ENCODE measurements around the gene ZC3HAV1.

Gene ZC3HAV1

DNA sequence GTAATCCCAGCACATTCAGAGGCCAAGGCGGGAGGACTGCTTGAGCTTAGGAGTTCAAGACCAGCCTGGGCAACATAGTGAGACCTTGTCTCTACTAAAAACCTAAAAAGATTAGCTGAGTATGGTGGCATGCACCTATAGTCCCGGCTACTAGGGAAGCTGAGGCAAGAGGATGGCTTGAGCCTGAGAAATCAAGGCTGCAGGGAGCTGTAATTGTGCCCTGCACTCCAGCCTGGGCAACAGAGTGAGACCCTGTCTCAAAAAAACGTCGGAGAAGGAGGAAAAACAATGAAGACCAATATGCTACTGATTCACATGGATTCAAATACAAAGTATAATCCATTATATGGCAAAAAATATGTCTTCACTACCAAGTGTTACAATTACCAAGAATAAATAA, 87.2 kb downstream of the ZC3HAV1 start:
- H3K36me3 Mint-ChIP-seq (ENCODE audit: low read depth): peaks cover 35% of the 10 kb centered on the region
- no peak overlapping the region for H3K4me3 Mint-ChIP-seq
- H3K4me1 Mint-ChIP-seq (ENCODE audit: low read depth): peaks cover 7% of the 10 kb centered on the region
- no peaks in the 10 kb centered on the region for H3K27me3 Mint-ChIP-seq (ENCODE audit: low read depth)
- no peak overlapping the region for H3K27ac Mint-ChIP-seq
- H3K9me3 Mint-ChIP-seq: no peaks in the 10 kb centered on the region

DNA sequence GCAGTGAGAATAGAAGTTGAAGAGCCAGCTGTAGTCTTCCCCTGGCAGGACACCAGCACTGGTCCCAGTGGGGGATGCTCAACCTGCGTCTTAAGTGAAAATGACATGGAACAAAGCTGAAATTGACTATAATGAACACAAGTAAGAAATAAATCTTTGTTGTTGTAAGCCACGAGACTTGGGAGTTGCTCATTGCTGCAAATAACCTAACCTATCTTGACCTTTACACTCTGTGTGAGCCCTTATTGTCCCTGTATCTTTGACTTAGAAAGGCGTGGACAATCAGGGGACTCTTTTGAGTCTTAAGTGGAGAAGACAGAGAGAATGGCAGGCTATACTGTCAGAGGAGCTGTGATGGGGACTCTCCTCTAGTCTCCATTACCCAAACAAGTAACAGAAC, 90.6 kb downstream of the ZC3HAV1 start:
- Mint-ChIP-seq H3K9me3 (no peaks in the 10 kb centered on the region), H3K27ac (no peak overlapping the region), H3K4me3 (no peak overlapping the region), H3K27me3 (ENCODE audit: low read depth) (peaks cover 13% of the 10 kb centered on the region), H3K4me1 (ENCODE audit: low read depth) (peaks cover 9% of the 10 kb centered on the region), H3K36me3 (ENCODE audit: low read depth) (peaks cover 17% of the 10 kb centered on the region)

DNA sequence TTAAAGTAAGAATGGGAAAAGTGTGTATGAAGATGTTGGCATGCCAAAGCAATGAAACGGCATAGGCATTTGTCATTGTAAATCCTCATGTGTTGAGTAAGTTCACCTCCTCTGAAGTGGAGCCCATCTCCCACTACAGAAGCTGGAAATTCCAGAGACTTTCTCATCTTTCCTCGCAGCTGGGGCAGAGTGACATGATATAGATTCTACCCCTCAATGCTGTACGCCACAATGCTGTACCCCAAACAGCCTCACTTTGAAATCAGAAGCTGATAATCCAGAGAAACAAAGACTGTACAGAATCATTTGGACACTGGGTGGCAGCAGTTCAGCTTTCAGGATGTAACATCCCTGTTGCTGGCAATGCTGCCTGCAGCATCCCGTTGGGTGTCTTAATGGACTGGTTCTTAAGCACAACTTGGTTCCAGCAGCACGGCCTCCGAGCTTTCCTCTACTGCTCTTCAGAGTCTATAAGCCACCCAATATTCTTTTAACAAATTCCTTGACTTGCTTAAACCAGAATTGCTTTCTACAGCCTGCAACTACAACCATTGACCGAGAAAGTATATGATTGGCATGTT, 92.5 kb downstream of the ZC3HAV1 start:
- H3K9me3 Mint-ChIP-seq: no peaks in the 10 kb centered on the region
- peaks cover 19% of the 10 kb centered on the region for H3K27me3 Mint-ChIP-seq (ENCODE audit: low read depth)
- peaks cover 4% of the 10 kb centered on the region for H3K36me3 Mint-ChIP-seq (ENCODE audit: low read depth)
- no peak overlapping the region for H3K4me3 Mint-ChIP-seq
- peaks cover 9% of the 10 kb centered on the region for H3K4me1 Mint-ChIP-seq (ENCODE audit: low read depth)
- H3K27ac Mint-ChIP-seq: no peak overlapping the region

DNA sequence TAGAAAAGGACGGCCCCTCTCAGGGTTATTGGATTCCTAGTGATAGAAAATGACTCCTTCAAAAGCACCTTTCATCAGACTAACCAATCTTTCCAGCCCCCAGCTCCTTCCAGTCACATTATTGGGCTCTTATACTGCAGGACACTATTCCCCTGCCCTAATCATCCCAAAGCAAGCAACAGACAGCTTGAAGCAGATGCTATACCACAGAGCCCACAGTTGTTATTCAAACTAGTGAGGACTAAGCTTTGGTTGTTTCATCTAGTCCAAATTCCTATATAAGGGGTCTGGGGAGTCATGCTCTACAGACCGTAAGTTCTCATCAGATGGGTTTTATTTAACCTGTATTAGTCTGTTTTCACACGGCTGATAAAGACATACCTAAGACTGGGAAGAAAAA, 98.1 kb downstream of the ZC3HAV1 start:
- Mint-ChIP-seq H3K27me3 (ENCODE audit: low read depth) (peaks cover 19% of the 10 kb centered on the region), H3K4me1 (ENCODE audit: low read depth) (no peaks in the 10 kb centered on the region), H3K27ac (no peak overlapping the region)

DNA sequence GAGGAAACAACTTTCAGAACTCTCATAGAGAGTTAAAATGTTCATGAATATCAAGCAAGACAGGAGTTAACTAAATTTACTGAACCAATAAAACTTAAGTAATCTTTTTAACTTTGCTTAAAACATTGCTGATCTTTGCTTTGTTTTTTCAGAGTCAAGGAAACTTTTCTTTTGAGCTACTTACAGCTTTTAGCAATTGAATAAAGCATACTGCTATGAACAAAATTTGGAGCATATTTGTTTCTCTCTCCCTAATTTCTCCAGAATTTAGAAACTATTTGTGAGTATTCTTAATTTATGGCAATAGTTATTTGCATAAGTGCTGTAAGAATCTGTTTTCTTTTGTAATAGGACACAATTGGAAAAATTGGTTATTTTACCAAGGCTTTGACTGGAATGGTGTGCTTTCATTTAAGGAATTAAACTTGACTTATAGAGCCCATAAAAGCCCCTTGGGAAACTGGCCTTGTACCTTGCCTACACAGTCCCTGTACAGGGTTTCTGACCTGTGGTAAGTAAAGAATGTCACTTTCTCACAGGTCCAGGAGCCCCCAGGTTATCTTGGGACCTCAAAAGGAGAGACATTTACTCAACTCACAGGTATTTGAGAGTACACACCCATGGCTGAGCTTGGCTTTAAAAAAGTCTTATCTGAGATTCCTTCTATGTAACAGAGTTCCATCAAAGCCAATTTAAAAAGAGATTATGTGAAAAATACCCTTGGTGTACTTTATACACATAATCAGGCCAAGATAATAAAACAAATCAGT, 105.0 kb downstream of the ZC3HAV1 start:
- peaks cover under 1% of the 10 kb centered on the region for H3K4me1 Mint-ChIP-seq (ENCODE audit: low read depth)
- H3K27ac Mint-ChIP-seq: no peak overlapping the region
- peaks cover 8% of the 10 kb centered on the region for H3K27me3 Mint-ChIP-seq (ENCODE audit: low read depth)
- H3K9me3 Mint-ChIP-seq: peaks cover 39% of the 10 kb centered on the region
- no peaks in the 10 kb centered on the region for H3K36me3 Mint-ChIP-seq (ENCODE audit: low read depth)
- no peak overlapping the region for H3K4me3 Mint-ChIP-seq

More for the DNA sequence above, 98.1 kb downstream of the ZC3HAV1 start:
- Mint-ChIP-seq H3K4me3 (no peak overlapping the region), H3K36me3 (ENCODE audit: low read depth) (no peaks in the 10 kb centered on the region), H3K9me3 (peaks cover 13% of the 10 kb centered on the region)

DNA sequence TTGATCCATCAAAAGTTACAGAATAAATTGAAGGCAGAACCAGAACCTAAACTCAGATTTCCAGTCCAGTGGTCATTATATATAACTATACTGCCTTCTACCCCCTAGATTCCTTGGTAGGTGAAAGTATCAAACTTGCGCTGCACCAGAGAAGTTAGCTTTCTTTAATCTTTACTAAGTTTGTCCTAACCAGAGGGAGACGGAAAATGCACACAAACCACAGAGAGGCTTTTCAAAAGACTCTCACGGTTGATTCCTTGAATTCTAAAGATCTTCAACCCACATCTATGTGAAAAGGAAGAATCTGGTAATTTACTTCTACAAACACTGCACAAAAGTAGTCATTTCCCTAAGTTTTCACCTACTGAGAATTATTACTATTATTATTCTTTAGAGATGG, 110.1 kb downstream of the ZC3HAV1 start:
- Mint-ChIP-seq H3K36me3 (ENCODE audit: low read depth) (peaks cover 3% of the 10 kb centered on the region), H3K27ac (no peak overlapping the region), H3K4me3 (no peak overlapping the region), H3K27me3 (ENCODE audit: low read depth) (peaks cover 15% of the 10 kb centered on the region), H3K4me1 (ENCODE audit: low read depth) (peaks cover 3% of the 10 kb centered on the region), H3K9me3 (peaks cover 18% of the 10 kb centered on the region)

Measured in T-helper 1 cell treated with Interleukin-12 subunit alpha and Interleukin-12 subunit beta and Interleukin-4 antibody, amounts not matched to agents 30 μg/mL and 1 μg/mL, for 36 hours (primary cell).